GM18526 (cell line): ENCODE results near the gene BAIAP2L1.

Experiments used
- POLR2A ChIP-seq: IDR thresholded peaks from 3 replicates; pipeline ENCODE4 v1.6.1; 2011; ENCODE audit not compliant: insufficient read length; ENCODE audit errors: extremely low read depth

The BAIAP2L1 gene

DNA sequence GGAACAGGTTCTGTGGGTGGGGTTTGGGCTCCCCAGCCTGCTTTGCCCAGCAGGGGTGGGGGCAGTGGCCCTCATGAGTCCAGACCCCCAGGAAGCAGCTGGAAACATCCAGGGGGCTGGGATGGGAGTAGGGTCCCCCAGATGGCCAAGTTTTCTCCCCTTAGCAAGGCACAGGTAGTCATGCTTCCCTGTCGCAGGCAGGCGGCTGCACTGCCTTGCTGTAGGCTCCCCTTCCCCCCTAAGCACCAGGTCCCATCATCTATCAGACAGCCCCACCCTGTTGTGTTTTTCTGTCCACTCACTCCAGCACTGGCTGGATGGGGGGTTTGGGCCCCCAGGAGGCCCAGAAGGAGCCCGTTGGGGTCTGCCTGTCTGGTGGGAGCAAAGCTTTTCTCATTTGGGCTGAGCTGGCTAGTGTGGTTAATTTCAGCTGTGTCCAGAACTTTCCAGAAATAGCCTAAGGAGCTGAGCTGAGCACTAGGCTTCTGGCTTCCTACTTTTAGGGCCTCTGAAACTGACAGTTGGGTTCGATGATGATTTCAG lies 111.5 kb downstream of the BAIAP2L1 start:
- TF ChIP-seq POLR2A = no peak

DNA sequence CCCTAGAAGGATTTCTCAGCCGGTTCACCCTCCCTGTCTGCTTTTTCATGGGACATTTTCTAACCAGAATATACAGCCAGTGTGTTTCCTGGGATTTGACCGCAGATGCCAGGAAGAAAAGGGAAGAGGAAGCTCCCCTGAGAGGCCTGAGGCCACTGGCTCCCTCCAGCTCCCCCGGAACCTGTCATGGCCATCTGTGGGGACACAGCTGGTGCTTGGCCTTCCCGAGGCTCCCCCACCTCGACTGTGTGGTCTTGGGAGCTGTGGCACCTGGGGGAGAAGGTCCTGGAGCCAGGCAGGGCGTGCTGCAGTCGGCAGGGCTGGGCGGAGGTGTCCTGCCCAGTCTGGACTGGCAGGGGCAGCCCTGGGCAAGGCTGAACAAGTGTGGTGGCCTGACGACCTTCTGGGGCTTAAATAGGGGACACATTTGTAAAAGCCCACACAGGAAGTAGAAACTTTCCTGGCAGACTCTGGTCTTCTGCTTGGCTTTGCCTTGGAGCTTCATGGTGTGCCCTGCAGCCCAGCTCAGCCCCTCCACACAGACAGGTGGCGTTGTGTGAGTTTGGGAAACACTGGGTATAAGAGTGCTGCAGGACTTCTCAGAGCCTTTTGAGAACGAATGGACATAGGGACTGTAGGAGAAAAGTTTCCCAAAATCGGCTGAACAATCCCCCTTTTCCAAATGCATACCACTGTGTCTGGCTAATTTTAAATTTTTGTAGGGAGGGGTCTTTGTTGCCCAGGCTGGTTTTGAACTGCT lies 112.6 kb downstream of the BAIAP2L1 start:
- TF ChIP-seq POLR2A = no peak

DNA sequence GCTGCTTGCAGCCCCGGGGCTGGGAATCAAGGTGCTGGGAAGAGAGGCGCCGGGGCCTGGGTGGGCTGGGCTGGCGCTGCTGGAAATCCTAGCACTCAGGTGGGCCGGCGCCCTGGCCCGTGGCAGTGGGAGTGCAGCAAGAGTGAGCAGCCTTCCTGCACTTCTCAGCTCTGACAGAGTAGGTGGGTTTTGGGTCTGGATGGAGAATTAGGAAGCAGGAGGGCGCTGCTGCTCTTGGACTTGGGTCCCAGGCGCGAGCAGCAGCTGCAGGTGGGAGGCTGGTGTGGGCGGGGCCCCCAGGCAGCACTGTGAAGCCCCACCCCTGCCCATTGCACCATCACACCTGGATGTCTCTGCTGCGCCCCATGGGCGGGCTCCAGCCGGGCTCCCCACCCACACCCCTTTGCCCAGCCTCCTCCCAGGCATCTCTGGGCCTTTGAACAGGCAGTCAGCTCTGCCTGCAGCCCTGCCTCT lies 113.4 kb downstream of the BAIAP2L1 start:
- no peak for TF ChIP-seq POLR2A

- TF ChIP-seq POLR2A = no peak
Measured at GRCh38 chr7:98286701-98287485, 114.0 kb downstream of the BAIAP2L1 start.

DNA sequence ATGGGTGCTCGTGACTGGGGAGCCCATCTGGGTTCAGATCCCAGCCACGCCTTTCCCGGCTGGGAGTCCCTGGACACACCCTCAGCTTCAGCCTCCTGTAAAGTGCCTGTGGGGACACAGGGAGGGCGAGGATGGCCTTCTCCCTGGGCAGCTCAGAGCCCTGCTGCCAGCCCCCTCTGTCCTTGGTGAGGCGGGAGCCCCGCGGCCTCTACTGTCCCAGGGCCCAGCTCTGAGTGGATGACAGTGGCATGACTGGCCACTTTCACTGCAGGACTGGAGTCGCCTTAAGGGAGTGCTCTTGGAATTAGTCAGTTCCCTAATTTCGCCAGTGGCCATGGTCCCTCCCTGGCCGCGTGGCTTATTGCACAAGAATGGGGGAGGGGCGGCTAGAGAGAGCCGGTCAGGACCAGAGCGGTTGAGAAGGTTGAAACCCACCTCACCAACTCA lies 114.8 kb downstream of the BAIAP2L1 start:
- no peak for TF ChIP-seq POLR2A

DNA sequence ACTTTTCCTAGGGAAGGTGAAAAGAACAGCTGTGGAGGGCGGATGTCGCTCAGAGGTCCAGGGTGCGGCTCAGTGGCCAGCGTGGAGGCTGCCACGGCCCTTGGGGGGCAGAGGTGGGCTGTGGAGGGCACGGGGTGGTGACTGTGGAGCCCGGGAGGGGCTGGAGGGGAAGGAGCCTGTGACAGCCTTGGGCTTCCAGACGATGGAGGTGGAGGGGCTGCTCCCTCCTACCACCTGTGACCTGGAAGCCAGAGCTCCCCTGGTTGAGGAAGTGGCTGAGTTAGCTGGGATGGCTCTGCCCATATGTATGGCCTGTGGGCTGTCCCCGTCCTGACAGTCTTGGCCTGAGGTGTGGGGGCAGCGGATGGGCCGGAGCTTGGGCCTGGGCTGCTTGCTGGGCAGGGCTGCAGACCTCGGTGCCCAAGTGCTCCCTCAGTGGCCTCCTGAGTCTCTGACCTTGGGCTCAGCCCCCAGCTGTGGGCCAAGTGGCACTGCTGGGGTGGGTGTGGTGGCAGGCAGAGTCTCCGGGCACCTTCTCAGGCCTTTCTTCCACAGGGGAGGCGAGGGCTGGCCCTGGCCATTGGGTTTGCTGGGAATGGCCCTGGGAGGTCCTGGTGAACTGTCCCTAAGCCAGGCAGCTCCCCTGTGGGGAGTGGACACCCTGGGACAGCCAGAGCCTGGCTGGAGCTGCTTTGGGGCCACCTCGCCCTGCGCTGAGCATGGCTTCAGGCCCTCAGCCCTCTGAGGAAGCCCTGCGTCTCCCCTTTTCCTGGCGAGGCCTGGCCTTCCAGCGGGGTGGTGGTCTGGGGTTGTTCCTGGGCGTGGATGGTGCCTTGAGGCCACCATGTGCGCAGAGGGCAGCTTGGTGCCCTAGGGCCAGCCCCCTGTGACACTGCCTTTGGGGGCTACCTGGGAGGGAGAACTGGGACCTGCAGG lies 115.5 kb downstream of the BAIAP2L1 start:
- no peak for TF ChIP-seq POLR2A

- TF ChIP-seq POLR2A = no peak
Measured at GRCh38 chr7:98284335-98285036, 116.4 kb downstream of the BAIAP2L1 start.

- no peak for TF ChIP-seq POLR2A
Measured at GRCh38 chr7:98283887-98284222, 117.0 kb downstream of the BAIAP2L1 start.

DNA sequence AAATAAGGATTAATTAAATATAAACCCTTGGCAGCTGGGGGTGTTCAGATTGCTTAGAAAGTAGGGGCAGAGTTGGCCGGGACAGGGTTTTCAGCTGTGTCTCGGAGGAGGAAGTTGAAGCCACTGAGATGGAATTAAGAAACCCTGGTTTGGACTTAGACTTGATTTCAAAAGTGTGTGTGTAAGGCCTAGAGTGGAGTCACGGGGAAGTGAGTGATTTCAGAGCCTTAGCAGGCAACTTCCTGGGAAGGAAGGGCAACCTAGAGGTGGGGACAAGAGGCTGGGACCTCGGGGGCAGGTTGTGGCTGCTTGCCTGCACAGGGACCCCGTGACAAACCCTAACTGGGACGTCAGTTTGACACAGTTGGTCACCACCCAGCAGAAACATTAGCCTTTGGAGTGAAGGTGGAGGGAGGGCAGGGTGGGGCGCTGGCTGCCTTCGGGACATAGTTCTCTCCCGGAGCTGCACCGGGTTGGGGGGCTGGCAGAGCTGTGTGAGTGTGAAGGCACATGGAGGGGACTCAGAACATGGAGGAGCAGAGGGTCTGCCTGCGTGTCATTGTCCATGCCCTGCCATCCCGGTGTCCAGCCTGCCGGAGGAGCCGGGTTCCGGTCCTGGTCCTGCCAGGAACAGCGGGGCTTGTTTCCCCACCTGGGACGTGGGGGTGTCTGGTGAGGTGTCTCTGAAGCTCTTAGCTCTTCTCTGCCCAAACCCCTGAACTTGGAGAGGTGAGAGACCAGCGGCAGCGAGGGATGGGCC lies 117.6 kb downstream of the BAIAP2L1 start:
- TF ChIP-seq POLR2A = no peak

DNA sequence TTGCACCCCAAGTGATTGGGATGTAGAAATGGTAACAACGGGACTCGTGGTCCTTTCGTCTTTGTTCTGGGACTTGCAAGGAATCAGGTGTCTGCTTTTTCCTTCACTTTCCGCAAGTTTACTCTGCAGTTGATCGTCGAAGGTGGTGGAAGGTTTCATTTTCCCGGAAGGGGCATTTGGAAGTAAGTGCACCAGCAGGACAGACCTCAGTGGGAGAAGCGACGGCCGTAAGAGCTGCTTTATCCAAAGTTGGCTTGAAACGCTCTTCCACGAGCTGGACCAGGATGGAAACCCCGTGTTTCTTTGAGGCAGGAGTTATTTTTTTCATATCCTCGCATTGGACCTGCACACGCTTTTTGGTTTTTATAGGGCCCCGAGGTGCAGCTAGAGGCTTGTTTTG lies 118.2 kb downstream of the BAIAP2L1 start:
- no peak for TF ChIP-seq POLR2A

DNA sequence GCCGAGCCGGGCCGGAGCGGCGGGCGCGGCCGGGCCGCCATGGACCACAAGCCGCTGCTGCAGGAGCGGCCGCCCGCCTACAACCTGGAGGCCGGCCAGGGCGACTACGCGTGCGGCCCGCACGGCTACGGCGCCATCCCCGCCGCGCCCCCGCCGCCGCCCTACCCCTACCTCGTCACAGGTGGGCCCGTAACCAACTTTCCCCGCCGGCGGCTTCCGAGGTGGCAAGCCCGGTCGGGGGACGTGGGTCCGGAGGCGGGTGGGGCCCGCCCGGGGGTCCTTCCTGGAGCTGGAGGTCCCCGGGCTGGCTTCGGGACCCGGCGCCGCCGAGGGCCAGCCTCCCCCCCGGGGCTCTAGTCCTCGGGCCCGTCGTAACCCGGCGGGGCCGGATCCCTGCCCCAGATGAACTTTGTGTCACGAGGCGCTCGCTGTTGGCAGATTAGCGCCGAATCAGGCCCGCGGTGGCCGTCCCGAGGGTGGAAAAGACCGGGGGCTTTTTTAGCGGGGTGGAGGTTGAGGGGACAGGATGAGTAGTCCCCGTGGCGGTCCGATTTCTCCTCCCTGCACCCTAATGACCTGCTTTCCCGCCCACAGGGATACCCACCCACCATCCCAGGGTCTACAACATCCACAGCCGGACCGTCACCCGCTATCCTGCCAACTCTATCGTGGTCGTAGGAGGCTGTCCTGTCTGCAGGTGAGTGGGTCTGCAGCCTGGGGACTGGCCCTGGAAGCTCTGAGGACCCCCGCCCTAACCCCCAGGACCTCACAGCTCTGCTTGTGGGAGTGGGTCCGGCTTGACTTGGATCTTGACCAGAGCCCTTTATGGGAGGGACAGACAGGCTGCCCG lies 118.9 kb downstream of the BAIAP2L1 start:
- no peak for TF ChIP-seq POLR2A

GRCh38 chr7:98280791-98281756 lies 119.8 kb downstream of the BAIAP2L1 start, which contains the start of gene BRI3:
Gene BRI3 (plus strand): TSS chr7:98281686. CDS start chr7:98281796, 110 bp downstream.
- peak; percentile 59 for TF ChIP-seq POLR2A

- no peak for TF ChIP-seq POLR2A
Measured at GRCh38 chr7:98280296-98280695, 120.6 kb downstream of the BAIAP2L1 start.
